Kidney epithelial cell (primary cell): ENCODE data around the gene PLEKHG4. TPM values are rescaled to one million over a fixed set of nuclear protein-coding genes. Genes with fewer than 3 reads are reported as not detected.

ENCODE experiments used
- DNase-seq: peaks from one replicate; pipeline ENCODE4 v3.0.0-alpha.2; 2010; ENCODE audit warnings: low read depth
- H3K27me3 ChIP-seq: 2 replicates; pipeline ENCODE4 v1.6.0; 2011; ENCODE audit warnings: low read length; ENCODE audit not compliant: control insufficient read depth, insufficient read depth
- H3K36me3 ChIP-seq: 2 replicates; pipeline ENCODE4 v1.5.1; 2011; ENCODE audit warnings: low read length; ENCODE audit not compliant: control insufficient read depth, insufficient read depth
- H3K4me3 ChIP-seq: 2 replicates; pipeline ENCODE4 v1.5.1; 2011; ENCODE audit warnings: low read depth, mild to moderate bottlenecking, control low read depth, low read length
- CTCF ChIP-seq: IDR thresholded peaks from 2 replicates; pipeline ENCODE4 v1.5.1; 2011; ENCODE audit warnings: mild to moderate bottlenecking, moderate library complexity, low read length, control low read depth, inconsistent platforms; ENCODE audit not compliant: insufficient read depth, poor library complexity, severe bottlenecking
- total RNA-seq: library from RNA; depleted of rRNA; stranded (reverse); fragments of >200 nt; gene quantifications from 2 replicates; pipeline ENCODE4 v1.2.3, GENCODE V29; 2015

Gene PLEKHG4
- total RNA-seq, 1 donor from 2014 or later = 9.7 TPM

- no peak for DNase-seq
- Histone ChIP-seq H3K36me3 (peaks cover 4% of the 10 kb centered on the region), H3K4me3 (no peak overlapping the region), H3K27me3 (no peaks in the 10 kb centered on the region)
- TF ChIP-seq CTCF = no peak
Observed at GRCh38 chr16:67238806-67239470, 40.4 kb upstream of the PLEKHG4 start.

- Histone ChIP-seq H3K36me3 (peaks cover 4% of the 10 kb centered on the region), H3K27me3 (no peaks in the 10 kb centered on the region), H3K4me3 (no peak overlapping the region)
- no peak for TF ChIP-seq CTCF
- DNase-seq = no peak
Observed at GRCh38 chr16:67240506-67240905, 38.8 kb upstream of the PLEKHG4 start.

GRCh38 chr16:67241008-67241900 lies 38.1 kb upstream of the PLEKHG4 start:
- no peaks in the 10 kb centered on the region for H3K27me3 ChIP-seq
- no peak overlapping the region for H3K4me3 ChIP-seq
- no peak for TF ChIP-seq CTCF
- peak; percentile 70 for DNase-seq
- peaks cover 4% of the 10 kb centered on the region for H3K36me3 ChIP-seq

- H3K27me3 ChIP-seq = no peaks in the 10 kb centered on the region
- DNase-seq = no peak
- TF ChIP-seq CTCF = no peak
- no peak overlapping the region for H3K4me3 ChIP-seq
- H3K36me3 ChIP-seq = peaks cover 4% of the 10 kb centered on the region
Observed at GRCh38 chr16:67242138-67242730, 37.1 kb upstream of the PLEKHG4 start.

- no peaks in the 10 kb centered on the region for H3K27me3 ChIP-seq
- no peak for TF ChIP-seq CTCF
- H3K4me3 ChIP-seq = no peak overlapping the region
- H3K36me3 ChIP-seq = peaks cover 2% of the 10 kb centered on the region
- no peak for DNase-seq
Observed at GRCh38 chr16:67243481-67243880, 35.9 kb upstream of the PLEKHG4 start.
